Body of pancreas (tissue), 4 donors: ENCODE results near the gene PRM3.

Source experiments
- POLR2A ChIP-seq, 3 donors: fragments of 450-650 bp; IDR thresholded peaks; one replicate each; pipeline ENCODE4 v1.6.1; 2016; ENCODE audit warnings: antibody characterized with exemption in 3 of 3, mild to moderate bottlenecking in 2 of 3
- TF ChIP-seq, protein P1 (sequence below), 7 experiments: fragments of 450-650 bp in 4 of 7; fragments of 200-600 bp in 3 of 7; sonication (generic) in 3 of 7; IDR thresholded peaks; one replicate each; pipeline ENCODE4 v1.5.1; 2016 to 2019; ENCODE audit warnings: antibody characterized with exemption in 7 of 7

DNA sequence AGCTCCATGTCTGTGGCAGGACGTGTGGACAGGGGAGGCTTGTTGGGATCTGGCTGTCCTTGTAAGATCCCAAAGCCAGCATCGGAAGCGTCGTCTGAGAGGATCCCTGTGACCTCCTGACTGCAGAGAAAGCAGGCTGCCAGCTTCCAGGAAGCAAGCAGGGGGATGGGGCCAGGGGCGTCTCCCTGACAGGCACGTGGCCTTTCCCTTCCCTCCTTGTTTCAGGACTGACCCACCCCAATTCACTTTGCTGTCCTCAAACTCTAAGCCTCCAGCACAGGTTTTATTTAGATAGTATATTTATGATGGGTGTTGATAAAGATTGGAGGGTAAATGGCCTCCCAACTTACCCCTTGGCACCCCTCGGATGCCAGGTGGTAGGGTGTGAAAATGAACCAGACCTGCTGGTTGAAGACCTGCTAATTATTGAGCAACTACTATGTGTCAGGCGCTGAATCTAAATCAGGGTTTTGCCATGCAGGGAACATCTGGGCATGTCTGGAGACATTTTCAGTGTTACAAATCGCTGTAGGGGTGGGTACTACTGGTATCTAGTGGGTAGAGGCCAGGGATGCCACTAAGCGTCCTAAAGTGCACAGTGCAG is 42.0 kb downstream of the PRM3 start:
- TF ChIP-seq, protein P1, sequence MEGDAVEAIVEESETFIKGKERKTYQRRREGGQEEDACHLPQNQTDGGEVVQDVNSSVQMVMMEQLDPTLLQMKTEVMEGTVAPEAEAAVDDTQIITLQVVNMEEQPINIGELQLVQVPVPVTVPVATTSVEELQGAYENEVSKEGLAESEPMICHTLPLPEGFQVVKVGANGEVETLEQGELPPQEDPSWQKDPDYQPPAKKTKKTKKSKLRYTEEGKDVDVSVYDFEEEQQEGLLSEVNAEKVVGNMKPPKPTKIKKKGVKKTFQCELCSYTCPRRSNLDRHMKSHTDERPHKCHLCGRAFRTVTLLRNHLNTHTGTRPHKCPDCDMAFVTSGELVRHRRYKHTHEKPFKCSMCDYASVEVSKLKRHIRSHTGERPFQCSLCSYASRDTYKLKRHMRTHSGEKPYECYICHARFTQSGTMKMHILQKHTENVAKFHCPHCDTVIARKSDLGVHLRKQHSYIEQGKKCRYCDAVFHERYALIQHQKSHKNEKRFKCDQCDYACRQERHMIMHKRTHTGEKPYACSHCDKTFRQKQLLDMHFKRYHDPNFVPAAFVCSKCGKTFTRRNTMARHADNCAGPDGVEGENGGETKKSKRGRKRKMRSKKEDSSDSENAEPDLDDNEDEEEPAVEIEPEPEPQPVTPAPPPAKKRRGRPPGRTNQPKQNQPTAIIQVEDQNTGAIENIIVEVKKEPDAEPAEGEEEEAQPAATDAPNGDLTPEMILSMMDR (IDR thresholded peaks at IDR 0.05), result no peak
- TF ChIP-seq POLR2A (IDR thresholded peaks at IDR 0.05), result no peak
